HuH-7 (cell line): ENCODE measurements around the gene METTL1.
"Not testable (repeated sequence)": the region's sequence is repeated elsewhere in the genome, so short reads cannot be mapped to it uniquely, and the experiment has no call there.

Experiments
- DNase-seq: peaks from one replicate; pipeline ENCODE4 v3.0.0; 2011; ENCODE audit warnings: low spot score

The METTL1 gene

GRCh38 chr12:57771873-57772428 lies at the start of gene METTL1:
TSS of gene METTL1 (minus strand) at chr12:57772105. CDS start at chr12:57772083, 22 bp downstream.
- peak; percentile 96 for DNase-seq

DNA sequence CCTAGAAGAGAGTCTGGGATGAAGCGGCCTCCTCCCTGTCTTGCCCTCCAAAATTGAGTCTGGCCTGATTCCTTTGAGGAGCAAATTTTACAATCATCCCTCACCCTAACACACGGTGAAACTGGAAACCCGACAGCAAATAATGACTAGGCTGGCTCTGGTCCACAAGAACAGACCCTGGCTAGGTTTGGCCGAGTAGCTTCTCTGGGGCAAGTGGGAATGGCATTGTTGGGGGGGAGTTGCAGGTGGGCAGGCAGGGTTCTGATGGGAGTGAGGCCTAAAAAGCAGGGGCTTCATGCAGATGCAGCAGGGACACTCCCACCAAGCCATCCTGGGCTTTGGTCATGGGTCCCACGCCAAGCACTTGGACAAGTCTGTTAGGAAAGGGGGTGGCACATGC lies 49.1 kb upstream of the METTL1 start:
- not testable (repeated sequence) for DNase-seq

- not testable (repeated sequence) for DNase-seq
These were observed 48.2 kb upstream of the METTL1 start for GRCh38 chr12:57820119-57820518.

DNA sequence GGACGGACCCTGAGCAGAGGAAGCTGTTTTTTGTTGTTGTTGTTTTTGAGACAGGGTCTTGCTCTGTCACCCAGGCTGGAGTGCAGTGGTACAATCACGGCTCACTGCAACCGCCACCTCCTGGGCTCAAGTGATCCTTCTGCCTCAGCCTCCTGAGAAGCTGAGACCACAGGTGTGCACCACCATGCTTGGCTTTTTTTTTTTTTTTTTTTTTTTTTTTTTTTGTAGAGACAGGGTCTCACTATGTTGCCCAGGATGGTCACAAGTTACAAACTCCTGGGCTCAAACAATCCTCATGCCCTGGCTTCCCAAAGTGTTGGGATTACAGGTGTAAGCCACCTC lies 46.1 kb upstream of the METTL1 start:
- not testable (repeated sequence) for DNase-seq

- no peak for DNase-seq
These were observed 45.5 kb upstream of the METTL1 start for GRCh38 chr12:57817261-57817989.

- no peak for DNase-seq
These were observed 44.9 kb upstream of the METTL1 start for GRCh38 chr12:57816855-57817151.

GRCh38 chr12:57816001-57816854 lies 44.3 kb upstream of the METTL1 start:
- no peak for DNase-seq

GRCh38 chr12:57815177-57816000 lies 43.5 kb upstream of the METTL1 start:
- no peak for DNase-seq

DNA sequence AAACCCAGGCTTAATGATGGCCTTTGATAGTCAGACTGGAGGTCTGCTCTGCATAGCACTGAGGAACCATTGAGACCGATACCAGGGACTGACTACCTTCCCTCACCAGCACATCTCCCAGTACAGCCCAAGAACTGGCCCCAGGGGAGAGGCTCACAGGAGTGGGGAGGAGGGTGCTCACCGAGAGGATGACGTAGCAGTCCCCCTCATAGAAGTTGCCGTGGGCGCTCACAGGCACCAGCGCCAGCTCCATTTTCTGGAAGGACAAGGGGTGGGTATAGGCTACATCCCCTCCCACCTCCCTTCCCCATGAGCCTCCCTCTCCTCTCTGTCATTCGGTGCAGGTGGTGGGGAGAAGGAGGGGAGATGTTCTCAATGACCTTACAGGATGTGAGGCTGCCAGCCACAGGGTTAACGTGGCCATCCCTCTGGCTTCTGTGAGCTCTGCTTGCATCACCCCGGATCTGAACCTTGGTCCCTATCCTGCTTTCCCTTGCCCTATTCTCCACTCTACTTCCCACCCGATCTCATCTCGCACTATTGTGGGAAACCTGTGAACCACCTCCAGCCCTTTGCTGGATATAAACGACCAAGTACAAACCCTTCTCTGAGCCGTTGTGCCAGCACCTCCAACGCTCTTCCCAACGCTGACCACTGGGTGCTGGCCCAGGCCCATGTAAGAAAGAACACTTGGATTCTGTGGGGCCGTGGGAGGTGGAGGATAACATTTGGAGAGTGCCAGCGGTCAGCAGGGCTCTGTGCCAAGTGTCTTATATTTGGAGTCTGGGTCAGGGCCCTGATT lies 42.3 kb upstream of the METTL1 start:
- no peak for DNase-seq

GRCh38 chr12:57813111-57813970 lies 41.4 kb upstream of the METTL1 start:
- no peak for DNase-seq

- DNase-seq = no peak
These were observed 39.3 kb upstream of the METTL1 start for GRCh38 chr12:57811028-57811755.

- no peak for DNase-seq
These were observed 38.5 kb upstream of the METTL1 start for GRCh38 chr12:57810450-57810849.

DNA sequence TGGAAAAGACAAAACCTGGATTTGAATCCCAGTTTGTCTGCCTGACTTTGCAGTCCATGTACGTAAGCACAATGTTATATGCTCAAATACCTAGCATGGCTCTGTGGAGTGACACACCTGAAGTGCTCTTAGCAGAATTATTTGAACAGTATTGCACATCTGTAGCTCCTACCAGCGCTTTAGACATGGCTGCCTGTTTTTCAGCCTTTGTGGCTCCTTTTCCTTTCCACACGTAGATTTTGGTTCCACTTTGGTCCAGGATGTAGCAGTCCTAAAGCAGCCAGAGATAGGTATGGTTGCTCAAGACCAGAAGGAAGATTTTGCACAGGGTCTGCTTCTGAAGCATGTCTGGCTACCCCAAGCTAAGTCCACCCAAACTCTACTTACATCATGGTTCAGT lies 37.5 kb upstream of the METTL1 start:
- DNase-seq = no peak

DNA sequence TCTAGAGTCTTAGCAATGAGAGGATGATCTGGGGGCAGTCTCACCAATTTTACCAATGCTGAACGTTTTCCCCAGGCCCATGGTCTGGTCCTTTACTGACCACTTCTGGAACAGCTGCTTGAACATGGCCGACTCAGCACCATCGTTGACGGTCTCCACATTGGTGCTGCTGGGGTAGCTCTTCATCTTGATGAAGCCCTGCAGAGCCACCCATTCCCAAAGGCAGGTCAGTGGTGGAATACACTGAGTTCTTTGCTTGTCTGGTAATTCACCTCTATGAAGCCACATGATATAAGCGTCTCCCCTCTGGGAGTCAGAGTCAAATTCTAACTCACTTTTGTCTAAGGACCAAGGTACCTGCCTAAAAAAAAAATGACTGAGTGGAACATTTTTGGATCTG lies 36.4 kb upstream of the METTL1 start:
- no peak for DNase-seq

DNA sequence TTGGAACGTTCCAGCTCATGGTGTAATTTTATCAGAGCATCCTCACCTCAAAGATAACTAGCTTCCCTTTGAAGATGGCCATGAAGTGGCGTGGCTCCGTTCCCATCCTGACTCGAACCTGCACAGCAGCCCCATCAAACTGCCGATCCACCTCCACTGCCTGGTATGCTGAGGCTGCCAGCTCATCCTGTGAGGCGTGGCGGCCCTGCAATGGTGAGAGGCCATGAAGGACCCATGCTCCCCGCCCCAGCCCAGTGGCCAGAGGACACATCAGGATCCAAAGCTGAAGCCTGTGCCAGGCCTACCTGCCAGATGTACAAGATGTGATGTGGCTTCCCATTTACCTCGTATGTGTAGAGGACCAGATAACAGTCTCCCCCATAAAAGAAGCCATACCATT lies 35.4 kb upstream of the METTL1 start:
- no peak for DNase-seq

- no peak for DNase-seq
These were observed 34.8 kb upstream of the METTL1 start for GRCh38 chr12:57806677-57807076.

DNA sequence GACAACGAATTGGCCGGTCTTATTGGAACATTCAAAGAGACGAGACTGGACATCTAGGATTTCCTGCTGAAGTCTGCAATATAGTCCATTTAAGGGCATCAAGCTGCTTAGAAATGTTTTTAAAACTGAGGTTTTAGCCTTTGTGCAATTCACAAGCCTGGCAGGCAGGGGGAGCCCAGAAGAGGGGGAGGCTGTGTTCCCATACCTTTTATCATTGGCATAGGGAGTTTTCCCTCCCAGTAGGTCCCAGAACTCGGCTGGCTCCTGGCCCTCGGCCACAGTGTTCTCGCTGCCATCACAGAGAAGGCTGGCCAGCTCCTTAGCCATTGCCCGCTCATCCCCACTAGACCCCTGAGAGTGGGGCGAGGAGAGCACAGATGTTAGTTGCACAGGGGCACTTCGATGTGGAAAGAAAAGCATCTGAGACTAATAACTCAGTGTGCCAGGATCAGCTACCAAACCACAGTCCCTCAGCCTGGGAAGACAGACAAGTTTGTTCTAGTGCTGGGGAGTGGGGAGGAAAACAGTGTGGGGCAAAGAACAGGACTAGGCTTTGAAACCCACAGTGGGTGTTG lies 31.5 kb upstream of the METTL1 start:
- peak; percentile 75 for DNase-seq

GRCh38 chr12:57802607-57803006 lies 30.7 kb upstream of the METTL1 start:
- DNase-seq = no peak

- no peak for DNase-seq
These were observed 29.1 kb upstream of the METTL1 start for GRCh38 chr12:57800965-57801364.

DNA sequence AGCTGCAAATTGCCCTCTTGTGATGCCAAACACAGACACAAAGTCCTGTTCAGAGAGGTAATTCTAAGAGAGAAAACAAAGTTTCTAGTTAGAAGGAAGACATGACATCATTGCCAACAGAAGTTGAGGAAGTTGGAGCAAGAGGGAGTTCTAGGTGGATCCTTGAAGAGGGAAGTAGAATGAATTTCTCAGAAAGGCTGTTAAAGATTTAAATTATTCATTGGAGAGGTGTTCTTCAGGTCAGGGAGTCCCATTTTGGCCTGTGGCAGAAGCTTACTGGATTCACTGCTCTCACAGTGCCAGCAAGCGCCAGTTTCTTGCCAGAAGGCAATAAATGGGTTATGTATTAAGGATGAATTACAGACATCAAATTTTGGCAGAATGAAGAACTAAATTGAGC lies 26.0 kb upstream of the METTL1 start:
- no peak for DNase-seq
